Right lobe of liver (tissue), 4 donors: ENCODE results near the gene USP4.

Source experiments
- POLR2A ChIP-seq: fragments of 450-650 bp; IDR thresholded peaks from one replicate; pipeline ENCODE4 v1.6.1; 2017; ENCODE audit warnings: antibody characterized with exemption, mild to moderate bottlenecking
- TF ChIP-seq, protein P1 (sequence below), 4 donors: fragments of 200-600 bp in 3 of 4; fragments of 450-650 bp in 1 of 4; IDR thresholded peaks; one replicate each; pipeline versions ENCODE4 v1.5.1 to v1.8.0; 2016 to 2022; ENCODE audit warnings: antibody characterized with exemption in 4 of 4, mild to moderate bottlenecking in 2 of 4
- donor health status: DM: no; HTN: no; CAD: no.
- donor health status: DM: no; HTN: no; CAD: no.
- donor health status: DM: no; HTN: yes; CAD: no.

- TF ChIP-seq, protein P1, sequence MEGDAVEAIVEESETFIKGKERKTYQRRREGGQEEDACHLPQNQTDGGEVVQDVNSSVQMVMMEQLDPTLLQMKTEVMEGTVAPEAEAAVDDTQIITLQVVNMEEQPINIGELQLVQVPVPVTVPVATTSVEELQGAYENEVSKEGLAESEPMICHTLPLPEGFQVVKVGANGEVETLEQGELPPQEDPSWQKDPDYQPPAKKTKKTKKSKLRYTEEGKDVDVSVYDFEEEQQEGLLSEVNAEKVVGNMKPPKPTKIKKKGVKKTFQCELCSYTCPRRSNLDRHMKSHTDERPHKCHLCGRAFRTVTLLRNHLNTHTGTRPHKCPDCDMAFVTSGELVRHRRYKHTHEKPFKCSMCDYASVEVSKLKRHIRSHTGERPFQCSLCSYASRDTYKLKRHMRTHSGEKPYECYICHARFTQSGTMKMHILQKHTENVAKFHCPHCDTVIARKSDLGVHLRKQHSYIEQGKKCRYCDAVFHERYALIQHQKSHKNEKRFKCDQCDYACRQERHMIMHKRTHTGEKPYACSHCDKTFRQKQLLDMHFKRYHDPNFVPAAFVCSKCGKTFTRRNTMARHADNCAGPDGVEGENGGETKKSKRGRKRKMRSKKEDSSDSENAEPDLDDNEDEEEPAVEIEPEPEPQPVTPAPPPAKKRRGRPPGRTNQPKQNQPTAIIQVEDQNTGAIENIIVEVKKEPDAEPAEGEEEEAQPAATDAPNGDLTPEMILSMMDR (IDR thresholded peaks at IDR 0.05), result no peak
- no peak for TF ChIP-seq POLR2A
These were observed 69.7 kb downstream of the USP4 start for GRCh38 chr3:49270156-49270500.
